ENCODE measurements around the gene RIPOR3. TPM values are rescaled to one million over a fixed set of nuclear protein-coding genes. Genes with fewer than 3 reads are reported as not detected.

Gene RIPOR3
- total RNA-seq, 3 donors from 2014 or later (not counting 1 experiment from before 2014, with no cell fraction given), result 0.45 TPM; not detected in 2

DNA sequence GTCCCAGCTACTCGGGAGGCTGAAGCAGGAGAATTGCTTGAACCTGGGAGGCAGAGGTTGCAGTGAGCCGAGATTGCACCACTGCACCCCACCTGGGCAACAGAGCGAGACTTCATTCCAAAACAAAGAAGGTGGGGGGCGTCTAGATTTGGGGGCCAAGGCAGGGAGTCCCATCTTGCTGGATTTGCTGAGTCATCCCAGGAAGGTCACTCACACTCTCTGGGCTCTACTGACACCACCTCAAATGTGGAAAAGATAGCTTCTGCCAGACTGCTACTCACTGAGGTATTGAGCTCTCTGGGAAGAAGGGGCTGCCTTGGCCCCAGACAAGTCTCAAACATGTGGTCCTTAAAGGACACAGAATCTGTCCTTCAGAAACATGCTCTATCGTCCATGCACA, 74.3 kb downstream of the RIPOR3 start:
- H3K4me3 ChIP-seq (ENCODE audit: low read length), result no peak overlapping the region
- H3K36me3 ChIP-seq (ENCODE audit: control insufficient read depth, insufficient read depth, low read length), result no peaks in the 10 kb centered on the region
- intact Hi-C loops (cut with micrococcal nuclease), result no loop called here
- Mint-ChIP-seq H3K27me3 (ENCODE audit: low read depth in 2 of 2) (no peaks in the 10 kb centered on the region), H3K4me3 (no peak overlapping the region), H3K27ac (no peak overlapping the region), H3K9me3 (no peaks in the 10 kb centered on the region), H3K36me3 (no peaks in the 10 kb centered on the region), H3K4me1 (no peaks in the 10 kb centered on the region)
- H3K4me1 ChIP-seq (ENCODE audit: control insufficient read depth, insufficient read depth, low read length), result no peaks in the 10 kb centered on the region
- ATAC-seq, result no peak
- H3K27me3 ChIP-seq (ENCODE audit: control insufficient read depth, insufficient read depth, low read length), result no peaks in the 10 kb centered on the region
- H3K27ac ChIP-seq (ENCODE audit: low read length), result no peak overlapping the region
- TF ChIP-seq, protein P1, sequence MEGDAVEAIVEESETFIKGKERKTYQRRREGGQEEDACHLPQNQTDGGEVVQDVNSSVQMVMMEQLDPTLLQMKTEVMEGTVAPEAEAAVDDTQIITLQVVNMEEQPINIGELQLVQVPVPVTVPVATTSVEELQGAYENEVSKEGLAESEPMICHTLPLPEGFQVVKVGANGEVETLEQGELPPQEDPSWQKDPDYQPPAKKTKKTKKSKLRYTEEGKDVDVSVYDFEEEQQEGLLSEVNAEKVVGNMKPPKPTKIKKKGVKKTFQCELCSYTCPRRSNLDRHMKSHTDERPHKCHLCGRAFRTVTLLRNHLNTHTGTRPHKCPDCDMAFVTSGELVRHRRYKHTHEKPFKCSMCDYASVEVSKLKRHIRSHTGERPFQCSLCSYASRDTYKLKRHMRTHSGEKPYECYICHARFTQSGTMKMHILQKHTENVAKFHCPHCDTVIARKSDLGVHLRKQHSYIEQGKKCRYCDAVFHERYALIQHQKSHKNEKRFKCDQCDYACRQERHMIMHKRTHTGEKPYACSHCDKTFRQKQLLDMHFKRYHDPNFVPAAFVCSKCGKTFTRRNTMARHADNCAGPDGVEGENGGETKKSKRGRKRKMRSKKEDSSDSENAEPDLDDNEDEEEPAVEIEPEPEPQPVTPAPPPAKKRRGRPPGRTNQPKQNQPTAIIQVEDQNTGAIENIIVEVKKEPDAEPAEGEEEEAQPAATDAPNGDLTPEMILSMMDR (IDR thresholded peaks at IDR 0.05), result no peak
- DNase-seq, result no peak
- no peaks in the 10 kb centered on the region for H3K9me3 ChIP-seq (ENCODE audit: control insufficient read depth, insufficient read depth, low read length)
- 85% methylated on average over 5 of the region's 5 CpGs for WGBS (ENCODE audit: insufficient coverage)

DNA sequence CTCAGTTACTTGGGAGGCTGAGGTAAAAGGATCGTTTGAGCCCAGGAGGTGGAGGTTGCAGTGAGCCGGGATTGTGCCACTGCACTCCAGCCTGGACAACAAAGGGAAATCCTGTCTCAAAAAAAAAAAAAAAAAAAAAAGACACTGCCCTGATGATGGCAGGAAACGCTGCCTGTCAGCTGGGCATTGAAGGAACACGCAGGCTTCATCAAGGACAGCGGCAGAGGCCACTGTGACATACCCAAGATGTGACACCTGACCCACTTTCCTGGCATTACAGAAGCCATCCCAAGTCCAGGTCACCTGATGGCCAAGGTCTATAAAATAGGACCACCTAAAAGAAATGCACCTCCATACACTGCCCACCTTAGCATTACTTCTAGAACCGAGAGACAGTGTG, 75.9 kb downstream of the RIPOR3 start:
- DNase-seq (no peak), ATAC-seq (no peak)
- Histone ChIP-seq H3K36me3 (ENCODE audit: control insufficient read depth, insufficient read depth, low read length) (no peaks in the 10 kb centered on the region), H3K9me3 (ENCODE audit: control insufficient read depth, insufficient read depth, low read length) (no peaks in the 10 kb centered on the region), H3K27ac (ENCODE audit: low read length) (no peak overlapping the region), H3K4me3 (ENCODE audit: low read length) (no peak overlapping the region), H3K4me1 (ENCODE audit: control insufficient read depth, insufficient read depth, low read length) (no peaks in the 10 kb centered on the region), H3K27me3 (ENCODE audit: control insufficient read depth, insufficient read depth, low read length) (no peaks in the 10 kb centered on the region)
- no peaks in the 10 kb centered on the region for H3K36me3 Mint-ChIP-seq
- 93% methylated on average over 6 of the region's 6 CpGs for WGBS (ENCODE audit: insufficient coverage)
- H3K4me3 Mint-ChIP-seq, result no peak overlapping the region
- no peak overlapping the region for H3K27ac Mint-ChIP-seq
- TF ChIP-seq, protein P1 (IDR thresholded peaks at IDR 0.05), result no peak
- H3K4me1 Mint-ChIP-seq, result no peaks in the 10 kb centered on the region
- intact Hi-C loops (cut with micrococcal nuclease), result no loop called here
- H3K27me3 Mint-ChIP-seq (ENCODE audit: low read depth in 2 of 2), result no peaks in the 10 kb centered on the region
- H3K9me3 Mint-ChIP-seq, result no peaks in the 10 kb centered on the region

DNA sequence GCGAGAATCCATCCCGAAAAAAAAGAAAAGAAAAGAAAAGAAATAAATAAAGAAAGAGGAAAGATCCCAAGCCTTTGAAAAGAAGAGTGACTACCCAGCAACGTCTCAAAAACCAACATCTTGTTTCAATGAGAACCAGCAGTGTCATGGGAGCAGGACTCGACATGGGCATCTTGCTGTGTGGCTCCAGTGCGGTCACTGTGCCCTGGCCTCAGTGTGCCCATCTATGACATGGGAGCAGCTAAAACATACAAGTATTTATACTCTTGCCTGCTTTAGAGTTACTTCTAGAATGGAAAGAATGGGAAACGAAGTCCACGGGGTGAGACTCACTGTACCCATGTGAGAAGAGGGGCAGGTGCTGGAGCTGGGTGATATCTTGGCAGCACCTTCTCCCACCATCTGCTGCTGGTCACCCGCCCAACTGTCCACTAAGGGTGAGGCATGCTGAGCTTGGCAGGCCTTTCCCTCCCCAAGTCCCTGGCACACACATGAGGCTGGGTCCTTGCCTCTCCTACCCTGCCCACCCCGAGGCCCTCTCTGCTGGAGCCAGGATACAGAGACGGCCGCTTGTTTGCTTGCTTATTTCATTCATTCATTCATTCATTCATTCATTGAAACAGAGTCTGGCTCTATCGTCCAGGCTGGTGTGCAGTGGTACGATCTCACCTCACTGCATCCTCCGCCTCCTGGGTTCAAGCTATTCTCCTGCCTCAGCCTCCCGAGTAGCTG, 77.7 kb downstream of the RIPOR3 start:
- no peaks in the 10 kb centered on the region for H3K36me3 Mint-ChIP-seq
- H3K27ac ChIP-seq (ENCODE audit: low read length), result no peak overlapping the region
- ATAC-seq (no peak), DNase-seq (no peak)
- H3K4me1 ChIP-seq (ENCODE audit: control insufficient read depth, insufficient read depth, low read length), result no peaks in the 10 kb centered on the region
- no peaks in the 10 kb centered on the region for H3K4me1 Mint-ChIP-seq
- intact Hi-C loops (cut with micrococcal nuclease), result no loop called here
- no peaks in the 10 kb centered on the region for H3K9me3 ChIP-seq (ENCODE audit: control insufficient read depth, insufficient read depth, low read length)
- H3K9me3 Mint-ChIP-seq, result no peaks in the 10 kb centered on the region
- no peaks in the 10 kb centered on the region for H3K27me3 ChIP-seq (ENCODE audit: control insufficient read depth, insufficient read depth, low read length)
- H3K27ac Mint-ChIP-seq, result no peak overlapping the region
- H3K4me3 Mint-ChIP-seq, result no peak overlapping the region
- no peaks in the 10 kb centered on the region for H3K36me3 ChIP-seq (ENCODE audit: control insufficient read depth, insufficient read depth, low read length)
- TF ChIP-seq, protein P1 (IDR thresholded peaks at IDR 0.05), result no peak
- no peak overlapping the region for H3K4me3 ChIP-seq (ENCODE audit: low read length)
- WGBS (ENCODE audit: insufficient coverage), result 90% methylated on average over 15 of the region's 15 CpGs
- H3K27me3 Mint-ChIP-seq (ENCODE audit: low read depth in 2 of 2), result no peaks in the 10 kb centered on the region

Measured in natural killer cell (primary cell).